Neural crest cell (in vitro differentiated cells): Measurements from ENCODE around the gene P2RX3. TPM values are rescaled to one million over a fixed set of nuclear protein-coding genes. Genes with fewer than 3 reads are reported as not detected.

ENCODE experiments used
- DNase-seq: peaks from one replicate; pipeline ENCODE4 v3.0.0; 2021; ENCODE audit warnings: low read depth, mixed read lengths, low spot score
- H3K27ac Mint-ChIP-seq: one replicate; pipeline ENCODE4 v1.8.0; 2021; ENCODE audit warnings: mild to moderate bottlenecking, mixed read lengths; ENCODE audit not compliant: unreplicated experiment
- H3K27me3 Mint-ChIP-seq: 2 replicates; pipeline ENCODE4 v1.8.0; 2021; ENCODE audit warnings: low read depth, mild to moderate bottlenecking, mixed read lengths
- H3K36me3 Mint-ChIP-seq: 2 replicates; pipeline ENCODE4 v1.8.0; 2021; ENCODE audit warnings: low read depth, mild to moderate bottlenecking, mixed read lengths
- H3K4me1 Mint-ChIP-seq: 2 replicates; pipeline ENCODE4 v1.8.0; 2021; ENCODE audit warnings: mixed read lengths
- H3K4me3 Mint-ChIP-seq: one replicate; pipeline ENCODE4 v1.8.0; 2021; ENCODE audit warnings: mild to moderate bottlenecking, mixed read lengths
- H3K9me3 Mint-ChIP-seq: 2 replicates; pipeline ENCODE4 v1.8.0; 2021; ENCODE audit warnings: mixed read lengths
- total RNA-seq: library from RNA; stranded (reverse); gene quantifications from 2 replicates; pipeline ENCODE4 v1.2.1, GENCODE V29; 2021
- TF ChIP-seq, protein P1 (sequence below): fragments of 200-600 bp; sonication (generic); conservative IDR thresholded peaks from 2 replicates; pipeline ENCODE4 v1.5.0; 2021; ENCODE audit warnings: antibody characterized with exemption, mild to moderate bottlenecking

Gene P2RX3
- total RNA-seq, 1 donor from 2014 or later = 14.3 TPM

- DNase-seq = peak; percentile 86
- Mint-ChIP-seq H3K27me3 (no peaks in the 10 kb centered on the region), H3K4me3 (no peak overlapping the region), H3K36me3 (peaks cover 5% of the 10 kb centered on the region), H3K4me1 (peaks cover 33% of the 10 kb centered on the region), H3K27ac (peak overlapping the region; percentile 47), H3K9me3 (peaks cover 5% of the 10 kb centered on the region)
- TF ChIP-seq, protein P1, sequence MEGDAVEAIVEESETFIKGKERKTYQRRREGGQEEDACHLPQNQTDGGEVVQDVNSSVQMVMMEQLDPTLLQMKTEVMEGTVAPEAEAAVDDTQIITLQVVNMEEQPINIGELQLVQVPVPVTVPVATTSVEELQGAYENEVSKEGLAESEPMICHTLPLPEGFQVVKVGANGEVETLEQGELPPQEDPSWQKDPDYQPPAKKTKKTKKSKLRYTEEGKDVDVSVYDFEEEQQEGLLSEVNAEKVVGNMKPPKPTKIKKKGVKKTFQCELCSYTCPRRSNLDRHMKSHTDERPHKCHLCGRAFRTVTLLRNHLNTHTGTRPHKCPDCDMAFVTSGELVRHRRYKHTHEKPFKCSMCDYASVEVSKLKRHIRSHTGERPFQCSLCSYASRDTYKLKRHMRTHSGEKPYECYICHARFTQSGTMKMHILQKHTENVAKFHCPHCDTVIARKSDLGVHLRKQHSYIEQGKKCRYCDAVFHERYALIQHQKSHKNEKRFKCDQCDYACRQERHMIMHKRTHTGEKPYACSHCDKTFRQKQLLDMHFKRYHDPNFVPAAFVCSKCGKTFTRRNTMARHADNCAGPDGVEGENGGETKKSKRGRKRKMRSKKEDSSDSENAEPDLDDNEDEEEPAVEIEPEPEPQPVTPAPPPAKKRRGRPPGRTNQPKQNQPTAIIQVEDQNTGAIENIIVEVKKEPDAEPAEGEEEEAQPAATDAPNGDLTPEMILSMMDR = peak; percentile 92
Measured at GRCh38 chr11:57349491-57350274, 11.5 kb downstream of the P2RX3 start.

DNA sequence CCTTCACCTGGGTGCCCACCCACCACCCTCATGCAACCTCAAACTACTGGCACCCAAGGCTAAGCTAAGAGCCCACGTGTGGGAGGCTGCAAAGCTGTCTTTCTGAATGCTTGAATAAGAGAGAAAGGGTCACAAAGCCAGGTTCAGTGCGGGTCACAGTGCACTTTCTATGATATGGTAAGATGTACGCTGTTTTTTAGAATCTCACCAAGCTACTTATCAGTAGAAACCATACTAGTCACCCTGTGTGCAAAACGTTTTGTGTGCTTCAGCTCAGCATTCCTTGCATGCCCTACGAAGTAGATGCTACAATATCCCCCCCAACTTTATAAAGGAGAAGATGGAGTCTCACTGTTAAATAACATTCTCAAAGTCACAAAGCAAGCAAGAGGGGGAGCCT lies 14.9 kb downstream of the P2RX3 start:
- Mint-ChIP-seq H3K9me3 (peaks cover 5% of the 10 kb centered on the region), H3K36me3 (peaks cover 5% of the 10 kb centered on the region), H3K27ac (peak overlapping the region; percentile 21), H3K4me1 (peaks cover 28% of the 10 kb centered on the region), H3K27me3 (peaks cover 4% of the 10 kb centered on the region), H3K4me3 (no peak overlapping the region)
- TF ChIP-seq, protein P1 = no peak
- no peak for DNase-seq

- DNase-seq = no peak
- Mint-ChIP-seq H3K4me3 (no peak overlapping the region), H3K27ac (peak overlapping the region; percentile 21), H3K36me3 (peaks cover 5% of the 10 kb centered on the region), H3K4me1 (peaks cover 28% of the 10 kb centered on the region), H3K9me3 (peaks cover 5% of the 10 kb centered on the region), H3K27me3 (peaks cover 4% of the 10 kb centered on the region)
- TF ChIP-seq, protein P1 = no peak
Measured at GRCh38 chr11:57353446-57353845, 15.3 kb downstream of the P2RX3 start.

GRCh38 chr11:57353852-57354251 lies 15.7 kb downstream of the P2RX3 start:
- H3K4me3 Mint-ChIP-seq = no peak overlapping the region

GRCh38 chr11:57354699-57355098 lies 16.5 kb downstream of the P2RX3 start:
- Mint-ChIP-seq H3K36me3 (peaks cover 5% of the 10 kb centered on the region), H3K4me3 (no peak overlapping the region), H3K9me3 (peaks cover 5% of the 10 kb centered on the region), H3K4me1 (peaks cover 27% of the 10 kb centered on the region), H3K27me3 (peaks cover 4% of the 10 kb centered on the region), H3K27ac (peak overlapping the region; percentile 17)
- DNase-seq = no peak
- TF ChIP-seq, protein P1 = no peak

More at GRCh38 chr11:57353852-57354251, 15.7 kb downstream of the P2RX3 start:
- H3K4me1 Mint-ChIP-seq = peaks cover 28% of the 10 kb centered on the region
- H3K27ac Mint-ChIP-seq = no peak overlapping the region
- H3K9me3 Mint-ChIP-seq = peaks cover 5% of the 10 kb centered on the region
- no peak for DNase-seq
- peaks cover 5% of the 10 kb centered on the region for H3K36me3 Mint-ChIP-seq
- H3K27me3 Mint-ChIP-seq = peaks cover 4% of the 10 kb centered on the region
- TF ChIP-seq, protein P1 = no peak
